Suppressor macrophage treated with lipopolysaccharide for 4 hours (primary cell): ENCODE results near the gene ATP1A2.

Source experiments
- DNase-seq: peaks from one replicate; pipeline ENCODE4 v3.0.0-alpha.2; 2020

ATP1A2 gene

DNA sequence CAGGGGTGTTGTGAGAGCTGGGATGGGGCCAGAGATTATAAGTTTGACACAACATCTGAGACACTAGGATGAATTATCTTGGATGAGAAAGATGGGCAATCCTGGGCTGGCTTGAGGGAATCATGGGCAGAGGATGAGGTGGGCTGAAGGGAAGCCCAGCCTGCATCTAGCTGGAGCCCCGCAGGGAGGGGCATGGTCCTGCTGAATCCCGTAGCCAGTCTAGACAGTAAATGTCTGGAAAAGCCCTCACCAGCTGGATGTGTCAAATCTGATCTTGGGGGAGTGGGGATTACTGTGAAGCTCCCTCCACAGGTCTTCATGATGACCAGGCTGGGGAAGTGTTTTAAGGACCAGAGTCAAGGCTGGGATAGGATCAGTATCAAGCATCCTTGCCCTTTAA, 71.2 kb downstream of the ATP1A2 start:
- no peak for DNase-seq

DNA sequence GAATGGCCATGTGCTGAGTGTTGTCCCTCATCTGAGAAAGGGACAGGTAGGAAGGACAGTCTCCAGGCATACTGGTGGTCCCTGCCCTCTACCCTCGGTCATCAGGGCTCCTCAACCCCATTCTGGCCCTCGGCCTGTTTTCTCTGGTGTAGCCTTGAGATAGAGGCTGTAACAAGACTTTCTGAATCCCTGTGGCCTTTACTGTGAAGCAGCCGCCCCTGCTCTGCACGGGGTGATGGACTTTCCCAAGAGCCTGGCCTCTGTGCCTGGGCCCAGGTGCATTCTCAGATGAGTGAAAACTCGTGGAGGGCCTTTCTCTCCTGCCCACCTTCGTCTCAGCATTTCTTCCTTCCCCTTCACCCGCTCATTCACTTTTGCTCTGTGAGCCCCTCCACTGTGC, 71.8 kb downstream of the ATP1A2 start:
- no peak for DNase-seq

DNA sequence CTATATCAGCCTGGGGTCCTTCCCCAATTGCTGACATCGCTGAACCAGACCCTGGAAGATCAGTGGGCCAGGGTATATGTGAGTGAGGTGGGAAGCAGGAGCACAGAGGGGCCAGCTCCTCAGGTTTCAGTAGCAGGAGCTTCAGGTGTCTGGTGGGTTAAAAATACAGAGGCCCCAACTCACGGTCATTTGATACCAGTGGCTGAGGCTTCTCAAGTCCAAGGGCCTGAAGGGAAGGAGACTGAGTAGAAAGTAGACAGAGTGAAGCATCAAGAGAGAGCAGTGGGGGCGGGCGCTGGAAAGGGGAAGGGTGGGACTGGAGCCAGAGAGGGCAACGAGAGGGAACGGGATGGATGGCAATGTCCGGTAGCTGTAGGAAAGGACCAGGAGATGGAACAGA, 72.8 kb downstream of the ATP1A2 start:
- DNase-seq: no peak

DNA sequence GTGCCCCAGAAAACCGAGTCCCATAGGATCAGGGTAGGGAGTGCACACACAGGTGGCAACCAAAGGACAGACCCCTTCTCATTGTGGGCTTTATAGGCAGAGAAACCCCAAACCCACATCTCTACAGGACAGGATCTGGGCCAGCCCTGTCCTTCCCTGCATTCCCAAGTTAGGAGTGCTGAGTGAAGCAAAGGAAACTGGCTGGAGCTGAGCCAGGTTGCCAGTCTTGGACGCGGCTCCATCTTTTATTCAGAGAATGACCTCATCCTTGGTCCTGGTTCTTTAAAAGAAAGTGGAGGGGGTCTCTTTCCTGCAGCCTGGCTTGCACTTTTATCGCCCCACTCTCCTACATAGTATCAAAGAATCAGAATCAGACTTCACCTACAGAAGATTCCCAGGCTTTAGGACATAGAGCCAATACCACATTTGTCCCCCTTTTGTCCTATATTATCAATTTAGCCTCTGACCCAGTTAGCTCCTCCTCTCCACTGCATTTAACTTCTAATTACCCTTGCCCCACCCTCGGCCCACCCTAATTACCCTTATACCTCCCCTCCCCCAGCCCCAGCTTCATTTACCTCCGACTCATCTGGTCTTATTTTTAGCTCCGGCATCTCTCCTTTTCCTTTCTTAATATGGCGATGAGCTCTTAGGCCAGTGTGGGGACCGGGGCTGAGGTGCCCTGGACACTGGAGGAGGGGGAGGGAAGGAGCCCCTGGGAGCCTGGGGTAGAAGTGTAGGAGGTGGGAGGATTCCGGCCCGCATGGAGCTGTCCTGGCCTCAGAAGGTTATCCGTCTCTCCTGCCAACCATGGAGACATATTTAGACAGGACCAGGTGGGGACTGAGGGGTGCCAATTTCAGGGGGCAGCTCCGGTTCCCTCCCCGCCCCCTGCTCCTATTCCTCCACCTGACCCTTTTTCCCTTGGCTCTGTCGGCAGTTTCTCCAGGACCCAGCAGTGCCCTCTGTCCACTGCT, 74.4 kb downstream of the ATP1A2 start, which contains the start of gene CASQ1:
Gene CASQ1 (plus strand): TSS at position 927 of the 977 bp plus-strand sequence. CDS start 177 bp downstream, outside the sequence.
- no peak for DNase-seq

DNA sequence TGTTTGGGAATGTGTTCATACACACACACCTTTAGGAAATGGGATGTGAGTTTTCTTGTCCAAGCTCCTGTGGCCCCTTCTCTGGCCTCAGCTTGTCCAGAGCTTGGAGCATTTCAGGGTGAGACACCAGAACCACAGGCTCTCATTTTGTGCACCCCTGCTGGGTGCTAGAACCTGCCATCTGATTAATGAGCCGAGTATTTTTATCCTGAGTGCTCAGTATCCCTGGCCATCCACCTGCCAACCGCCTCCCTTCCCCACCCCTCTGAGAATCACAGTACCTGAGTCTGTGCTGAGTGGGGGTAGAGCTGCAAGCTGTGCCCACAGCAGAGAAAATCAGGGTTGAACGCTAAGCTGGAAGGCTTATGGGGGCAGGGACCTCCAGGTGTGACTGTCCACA, 76.2 kb downstream of the ATP1A2 start:
- no peak for DNase-seq

DNA sequence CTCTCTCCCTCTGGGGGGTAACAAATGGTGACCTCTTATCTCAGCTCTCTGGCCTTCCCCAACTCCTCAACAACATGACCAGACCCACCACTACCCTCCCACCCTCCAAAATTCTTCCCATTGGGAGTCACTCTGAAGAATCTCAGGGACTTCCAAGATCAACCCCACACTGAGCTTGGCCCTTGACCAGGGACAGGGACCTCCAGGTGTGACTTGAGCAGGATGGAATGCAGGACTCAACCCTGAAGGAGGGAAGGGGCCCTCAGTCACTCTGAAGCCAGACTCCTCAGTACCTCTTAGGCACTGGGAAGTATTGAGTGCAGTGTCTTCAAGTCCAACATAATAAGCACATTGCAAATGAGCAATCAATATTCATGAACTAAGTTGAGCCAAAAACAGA, 76.7 kb downstream of the ATP1A2 start:
- DNase-seq: no peak
